Activated naive CD4-positive, alpha-beta T cell treated with anti-CD3 and anti-CD28 coated beads, Interleukin-2, amount 50 U/mL, for 16 hours (primary cell): ENCODE measurements around the gene BTBD1.
A peak's percentile ranks its signal among the peaks of the same experiment; 100 is the strongest.

ENCODE experiments used
- DNase-seq: peaks from one replicate; pipeline ENCODE4 v3.0.0-alpha.2; 2020

Gene BTBD1

DNA sequence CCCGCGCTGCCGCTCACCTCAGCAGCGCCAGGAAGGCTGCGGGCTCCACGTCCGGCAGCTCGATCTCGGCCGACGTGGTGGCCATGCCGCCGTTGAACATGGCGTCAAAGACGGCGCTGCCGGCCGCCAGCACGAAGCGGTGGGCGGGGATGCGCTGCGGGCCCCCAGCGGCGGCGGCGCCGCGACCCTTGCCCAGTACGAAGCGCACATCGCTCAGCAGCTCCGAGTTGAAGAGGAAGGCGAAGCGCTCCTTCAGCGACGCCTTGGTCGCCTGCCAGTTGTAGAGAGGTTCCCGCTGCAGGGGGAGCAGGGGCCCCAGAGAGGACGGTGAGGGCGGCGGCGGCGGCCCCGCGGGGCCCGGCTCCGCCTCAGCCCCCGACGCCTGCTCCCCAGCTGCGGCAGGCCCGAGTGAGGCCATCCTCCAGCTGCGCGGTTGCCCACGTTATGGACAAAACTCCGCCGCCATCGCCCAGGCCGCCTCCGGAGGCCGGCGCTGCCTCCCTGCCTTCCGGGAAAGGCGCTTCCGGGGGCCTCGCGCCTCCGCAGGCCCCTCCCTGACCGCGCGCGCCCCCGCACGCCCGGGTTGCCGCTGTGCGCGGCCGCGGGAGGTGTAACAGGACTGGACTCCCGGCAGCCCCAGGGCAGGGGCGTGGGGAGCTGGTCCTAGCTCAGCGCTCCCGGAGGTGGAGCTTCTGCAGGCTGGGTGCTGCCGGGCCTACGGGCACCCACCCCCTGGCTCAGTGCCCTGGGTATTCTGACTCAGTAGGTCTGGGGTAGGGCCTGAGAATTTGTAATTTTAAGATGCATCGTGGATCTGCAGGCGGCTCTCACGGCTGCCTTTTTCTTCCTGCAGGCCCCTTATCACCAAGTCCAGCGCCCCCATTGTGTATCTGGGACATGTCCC is at the start of gene BTBD1:
TSS of gene BTBD1 (minus strand) at position 519 of the 904 bp plus-strand sequence. CDS start at position 418, 101 bp downstream.
- peak; percentile 89 for DNase-seq

DNA sequence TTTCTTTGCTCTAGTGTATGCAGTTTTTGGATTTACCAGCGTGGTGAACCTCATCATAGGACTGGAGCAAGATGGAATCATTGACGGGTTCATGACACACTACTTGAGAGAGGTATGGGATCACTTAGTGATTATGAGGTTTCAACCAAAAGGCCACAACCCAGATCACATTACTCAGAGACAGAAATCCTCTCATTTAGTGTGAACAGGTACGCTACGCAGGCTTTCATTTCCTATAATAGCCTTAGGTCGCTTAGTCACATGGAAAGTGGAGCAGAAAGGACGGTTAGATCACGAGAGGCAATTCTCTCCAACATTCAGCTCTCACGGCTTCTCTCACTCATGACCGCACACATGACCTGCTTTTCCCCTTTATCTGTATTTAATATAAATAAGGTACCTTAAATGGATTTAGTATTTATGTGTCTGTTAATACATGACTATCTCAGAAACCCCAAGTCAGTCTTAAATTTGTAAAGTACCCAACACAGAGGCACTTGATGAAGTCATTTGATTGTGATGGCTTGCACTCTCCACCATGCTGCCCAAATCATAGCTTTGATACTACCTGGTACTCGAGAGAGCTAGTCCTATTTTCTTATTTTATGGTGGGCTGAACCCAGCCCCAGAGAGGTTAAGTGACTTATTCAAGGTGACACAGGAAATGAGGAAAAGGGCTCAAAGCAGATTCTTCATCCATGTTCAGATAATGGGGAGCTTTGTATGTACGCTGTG is 48.9 kb upstream of the BTBD1 start:
- no peak for DNase-seq

DNA sequence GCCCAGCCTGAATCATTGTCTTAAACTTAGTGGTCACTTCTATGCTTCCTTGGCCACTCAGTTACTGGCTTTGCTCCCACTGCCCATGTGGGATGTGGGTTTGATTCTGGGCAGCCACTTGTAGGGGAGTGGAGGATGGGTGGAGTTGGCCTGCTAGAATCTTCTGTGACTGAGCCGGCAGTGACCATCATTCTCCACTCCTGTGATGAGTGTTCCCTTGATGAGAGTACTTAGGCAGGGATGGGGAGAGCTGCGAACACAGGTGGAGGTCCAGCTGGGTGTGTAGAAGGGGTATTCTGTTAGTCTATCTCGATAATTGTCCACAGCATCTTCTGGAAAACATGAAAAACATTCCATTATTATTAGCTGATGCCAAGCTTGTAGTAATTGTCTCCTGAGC is 48.4 kb upstream of the BTBD1 start:
- no peak for DNase-seq

DNA sequence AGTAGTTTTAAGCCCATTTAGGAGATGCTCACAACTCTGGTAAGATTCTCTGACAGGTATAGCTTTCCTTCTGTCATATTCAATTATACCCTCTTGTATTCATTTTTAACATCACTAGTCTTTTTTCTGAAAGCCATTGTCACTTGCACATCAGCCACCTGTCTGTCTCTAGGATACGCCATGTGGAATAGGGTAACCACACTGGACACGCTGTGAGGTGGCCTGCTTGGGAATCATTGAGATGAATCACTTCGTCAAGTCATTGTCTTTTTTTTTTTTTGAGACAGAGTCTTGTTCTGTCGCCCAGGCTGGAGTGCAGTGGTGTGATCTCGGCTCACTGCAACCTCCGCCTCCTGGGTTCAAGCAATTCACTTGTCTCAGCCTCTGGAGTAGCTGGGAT is 47.8 kb upstream of the BTBD1 start:
- DNase-seq = no peak

DNA sequence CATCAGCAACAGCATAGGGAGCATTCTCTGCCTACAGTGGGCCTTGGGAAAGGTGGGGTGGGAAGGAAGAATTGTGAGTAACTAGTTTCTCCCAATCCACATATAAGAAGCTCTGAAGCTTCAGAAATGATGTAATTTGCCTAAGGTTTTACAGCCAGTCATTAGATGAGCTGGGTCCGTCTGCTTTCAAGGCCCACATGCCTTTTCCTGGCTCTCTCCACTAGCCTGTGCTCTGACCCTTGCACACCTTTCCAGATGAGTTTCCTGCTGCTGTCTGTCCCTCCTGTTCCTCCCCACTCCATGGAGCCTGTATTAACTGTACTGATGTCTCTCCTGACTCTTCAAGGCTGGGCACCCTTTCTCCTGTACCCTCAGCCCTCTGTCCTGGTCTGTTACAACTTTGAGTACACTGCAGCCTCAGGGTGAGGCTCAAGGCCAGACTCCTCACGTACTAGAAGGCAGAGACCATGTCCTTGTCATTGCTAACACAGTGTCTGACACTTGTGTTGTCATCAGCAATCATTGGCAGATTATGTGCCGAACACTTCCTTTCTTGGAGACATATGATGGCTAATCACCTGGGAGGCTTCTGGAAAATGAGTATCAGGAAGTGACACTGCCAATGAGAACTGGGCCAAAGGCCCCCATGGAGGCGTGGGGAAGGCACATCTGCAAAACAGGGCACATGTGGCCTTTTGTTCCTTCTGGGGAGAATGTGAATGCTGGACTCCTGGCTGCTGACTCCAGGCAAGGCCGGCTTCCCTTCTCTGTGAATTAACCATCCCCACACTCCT is 47.0 kb upstream of the BTBD1 start:
- no peak for DNase-seq

DNA sequence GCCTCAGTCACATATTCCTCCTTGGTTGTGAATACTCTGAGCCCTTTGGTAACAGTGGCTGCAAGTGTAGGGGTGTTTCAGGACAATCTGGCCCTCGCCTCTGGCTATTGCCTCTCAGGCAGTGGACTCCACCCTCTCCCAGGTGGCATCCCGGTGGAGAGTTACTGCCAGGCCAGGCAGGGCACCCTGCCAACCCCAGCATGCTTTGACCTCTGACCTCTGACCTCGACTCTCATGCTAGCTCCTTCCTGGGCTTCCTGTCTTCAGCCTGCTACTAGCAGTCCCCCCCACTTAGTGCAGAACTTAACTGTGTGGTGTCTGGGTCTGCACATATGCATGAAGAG is 45.9 kb upstream of the BTBD1 start:
- DNase-seq = no peak

GRCh38 chr15:83112233-83112955 is 45.3 kb upstream of the BTBD1 start:
- DNase-seq = no peak

GRCh38 chr15:83111149-83111548 is 44.1 kb upstream of the BTBD1 start:
- no peak for DNase-seq

GRCh38 chr15:83110381-83110780 is 43.3 kb upstream of the BTBD1 start:
- DNase-seq = no peak

- no peak for DNase-seq
Observed at GRCh38 chr15:83109532-83109931, 42.5 kb upstream of the BTBD1 start.

DNA sequence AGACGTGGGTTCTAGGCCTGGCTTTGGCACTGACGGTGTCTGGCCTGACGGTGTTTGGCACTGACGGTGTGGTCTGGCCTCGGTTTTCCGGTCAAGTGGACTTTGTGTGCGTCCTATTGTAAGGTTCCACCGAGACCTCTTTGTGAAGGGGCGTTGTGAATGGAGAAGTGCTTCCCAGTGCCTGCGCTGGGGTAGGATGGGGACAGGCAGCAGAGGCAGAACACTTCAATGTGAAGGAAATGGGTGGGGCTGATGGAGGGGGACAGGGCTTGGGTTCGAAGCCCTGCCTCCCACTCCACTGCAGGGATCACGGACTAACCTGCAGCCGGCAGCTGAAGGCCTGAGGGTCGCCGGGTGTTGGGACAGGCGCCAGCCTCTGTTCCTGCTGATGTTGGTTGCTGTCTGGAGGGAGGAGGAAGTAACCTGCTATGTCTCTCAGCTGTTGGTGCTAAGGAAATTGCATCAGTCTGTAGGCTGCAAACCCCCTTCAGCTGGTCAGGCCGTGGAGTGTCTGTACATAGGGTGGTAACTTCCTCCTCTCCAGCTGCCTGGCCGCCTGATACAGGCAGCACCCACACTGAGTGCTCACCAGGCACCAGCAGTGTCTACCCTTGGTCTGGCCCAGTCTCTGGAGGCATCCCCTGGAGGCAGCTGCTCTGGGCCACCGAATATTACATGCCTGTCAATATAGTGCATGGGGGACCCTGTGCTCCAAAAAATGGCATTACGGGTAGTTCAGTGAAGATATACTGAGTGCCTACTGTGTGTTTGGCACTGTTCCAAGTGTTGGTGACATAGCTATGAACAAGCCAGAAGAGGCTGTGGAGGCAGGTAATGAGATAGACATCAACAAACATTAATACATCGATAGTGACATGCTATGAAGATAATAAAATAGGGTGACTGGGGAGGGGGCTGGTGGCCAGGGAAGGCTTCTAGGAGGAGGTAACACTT is 41.5 kb upstream of the BTBD1 start:
- no peak for DNase-seq

DNA sequence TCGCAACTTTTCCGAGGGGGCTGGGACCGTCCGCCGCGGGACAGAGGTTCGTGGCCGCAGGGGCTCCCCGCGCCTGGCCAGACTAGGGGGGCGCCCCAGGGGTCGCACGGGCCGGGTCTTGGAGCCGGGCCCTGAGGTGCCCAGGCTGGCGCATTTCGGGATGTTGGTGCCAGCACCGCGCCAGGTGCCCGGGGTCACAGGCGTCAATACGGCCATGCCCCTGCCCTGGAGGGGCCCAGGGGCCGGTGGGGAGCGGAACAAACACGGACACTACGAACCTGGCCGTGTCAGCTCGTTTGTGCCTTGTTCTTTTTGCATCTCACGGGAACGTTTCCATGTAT is 40.8 kb upstream of the BTBD1 start:
- DNase-seq = no peak

DNA sequence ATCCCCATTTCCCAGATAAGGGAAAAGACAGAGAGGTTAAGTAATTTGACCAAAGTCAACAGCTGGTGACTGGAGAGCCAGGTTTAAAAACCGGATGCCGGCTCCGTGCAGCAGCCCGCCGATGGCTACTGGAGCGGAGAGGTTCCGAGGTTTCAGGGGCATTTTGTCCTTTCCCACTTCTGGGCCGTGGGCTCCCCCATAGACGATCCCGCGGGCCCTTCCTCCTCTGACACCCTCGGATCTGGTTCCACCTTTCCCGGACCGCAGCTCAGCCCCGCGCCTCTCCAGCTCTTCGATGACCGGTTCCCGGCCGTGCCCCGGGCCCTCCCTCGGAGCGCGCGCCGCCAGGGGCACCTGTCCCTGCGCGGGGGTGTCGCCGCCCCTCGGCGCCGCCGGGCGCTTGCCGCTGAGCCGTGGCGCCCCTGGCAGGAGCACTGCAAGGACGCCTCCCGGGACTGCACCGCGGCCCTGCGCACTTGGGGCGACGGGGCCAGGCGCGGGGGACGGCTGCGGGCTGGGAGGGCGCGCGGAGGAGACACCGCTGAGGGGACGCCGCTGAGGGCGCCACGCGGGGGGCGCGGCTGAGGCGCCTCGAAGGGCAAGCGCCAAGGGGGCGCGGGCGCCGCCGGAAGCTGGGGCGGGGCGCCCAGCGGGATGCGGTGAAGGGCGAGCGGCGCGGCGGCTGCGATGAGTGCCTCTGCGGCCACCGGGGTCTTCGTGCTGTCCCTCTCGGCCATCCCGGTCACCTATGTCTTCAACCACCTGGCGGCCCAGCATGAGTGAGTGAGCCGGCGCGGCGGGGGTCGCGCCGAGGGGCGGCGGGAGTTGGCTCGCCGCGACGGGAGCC is 40.2 kb upstream of the BTBD1 start, which contains the start of gene TM6SF1:
TSS of gene TM6SF1 (plus strand) at position 652 of the 847 bp plus-strand sequence. CDS start at position 688, 36 bp downstream.
- DNase-seq = peak; percentile 18

DNA sequence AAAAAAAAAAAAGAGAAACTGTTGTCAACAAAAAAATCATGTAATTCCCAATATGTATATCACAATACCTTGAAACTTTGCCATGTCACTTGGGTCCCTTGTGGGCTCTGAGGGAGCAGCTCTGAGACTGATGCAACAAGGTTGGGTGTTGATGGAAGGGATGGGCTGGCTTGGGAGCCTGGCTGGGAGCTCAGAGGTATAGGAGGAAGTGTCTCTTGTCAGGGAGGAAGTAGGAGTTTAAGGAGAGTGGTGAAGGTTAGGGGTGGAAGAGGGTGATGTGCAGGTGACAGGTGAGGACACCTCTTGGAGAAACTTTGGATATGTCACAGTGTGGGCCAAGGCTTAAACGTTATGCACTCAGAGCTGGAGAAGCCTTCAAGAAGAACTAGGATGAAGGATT is 38.4 kb upstream of the BTBD1 start:
- DNase-seq = no peak

DNA sequence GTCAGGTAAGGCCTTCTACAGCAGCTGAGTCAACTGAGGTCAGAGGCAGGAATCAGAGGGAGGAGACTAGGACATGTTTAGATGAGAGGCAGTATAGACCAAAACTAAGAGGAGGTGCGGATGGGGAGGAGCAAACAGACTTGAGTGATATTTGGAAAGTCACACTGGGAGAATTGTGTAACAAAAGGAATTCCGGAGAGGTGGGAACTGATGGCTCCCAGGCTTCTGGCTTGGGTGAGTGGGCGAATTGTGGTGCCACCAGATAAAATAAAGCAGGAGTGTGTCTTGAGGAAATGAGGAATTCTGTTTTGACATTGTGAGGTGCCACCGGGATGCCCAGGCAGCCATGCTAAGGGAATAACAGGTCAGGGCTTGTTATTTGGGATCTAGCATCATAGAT is 37.1 kb upstream of the BTBD1 start:
- no peak for DNase-seq

GRCh38 chr15:83102346-83102745 is 35.3 kb upstream of the BTBD1 start:
- no peak for DNase-seq

DNA sequence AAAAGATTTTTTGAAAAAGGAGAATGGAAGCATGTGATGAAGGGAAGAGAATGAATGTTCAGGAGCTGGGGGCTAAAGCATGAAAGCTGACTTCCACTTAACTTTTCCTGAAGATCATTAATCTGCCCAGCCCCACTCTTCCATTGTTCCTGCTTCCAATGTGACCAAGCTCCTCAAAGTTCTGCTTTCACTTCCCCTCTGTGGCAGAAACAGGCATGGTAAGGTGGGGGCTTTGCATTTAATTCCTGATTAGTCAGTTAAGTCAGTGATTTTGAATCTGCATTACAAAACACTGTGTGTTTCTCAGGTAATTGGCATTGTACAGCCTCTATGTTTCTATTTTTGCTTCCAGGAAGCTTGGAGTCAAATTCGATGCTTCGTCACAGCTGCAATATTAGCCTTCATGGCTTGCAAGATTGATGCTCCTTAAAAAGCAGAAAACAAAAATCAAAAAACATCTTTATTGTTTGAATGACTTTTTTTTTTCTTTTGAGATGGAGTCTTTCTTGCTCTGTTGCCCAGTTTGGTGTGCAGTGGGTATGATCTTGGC is 33.1 kb upstream of the BTBD1 start:
- DNase-seq = no peak

DNA sequence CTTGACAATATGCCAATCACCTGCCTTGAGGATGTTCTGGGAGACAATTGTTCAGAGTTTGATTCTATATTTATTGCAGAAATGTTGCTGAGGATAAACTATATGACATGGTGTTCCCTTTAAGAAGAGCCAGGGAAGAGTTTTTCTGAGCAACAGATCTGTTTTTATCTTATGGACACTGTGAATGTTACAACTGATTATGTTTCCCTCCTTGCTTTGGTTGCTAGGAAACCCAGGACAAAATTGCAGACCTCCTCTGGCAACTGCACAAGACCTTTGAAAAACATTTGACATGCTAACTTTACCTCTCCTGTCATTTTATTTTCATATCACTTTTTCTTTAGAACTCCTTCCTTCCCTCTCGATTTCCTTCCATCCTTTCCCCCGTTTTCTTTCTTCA is 32.2 kb upstream of the BTBD1 start:
- DNase-seq = no peak

- no peak for DNase-seq
Observed at GRCh38 chr15:83098079-83098478, 31.0 kb upstream of the BTBD1 start.

GRCh38 chr15:83094583-83094982 is 27.5 kb upstream of the BTBD1 start:
- no peak for DNase-seq
